ENCODE measurements around the gene UGT1A5. TPM values are rescaled to one million over a fixed set of nuclear protein-coding genes. Genes with fewer than 3 reads are reported as not detected.

UGT1A5 gene
- total RNA-seq, 1 experiment from 2014 or later, result not detected

DNA sequence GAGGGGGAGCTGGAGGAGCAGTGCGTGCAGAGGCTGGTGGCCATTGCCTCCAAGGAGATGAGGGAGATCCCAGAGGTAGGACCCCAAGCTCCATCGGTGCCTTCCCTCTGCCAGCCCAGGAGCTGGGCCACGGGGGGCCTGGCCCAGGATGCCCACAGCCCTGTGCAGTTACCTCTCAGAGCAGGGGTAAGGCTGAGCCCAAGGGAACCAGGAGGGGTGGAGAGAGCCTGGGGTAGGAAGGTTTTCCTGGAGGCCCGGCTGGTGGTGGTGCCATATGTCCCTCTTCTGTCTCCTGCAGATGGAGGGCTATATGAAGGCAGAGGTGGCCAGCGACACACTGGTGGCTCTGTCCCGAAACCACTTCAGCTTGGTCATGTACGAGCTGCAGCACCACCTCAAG, 76.8 kb downstream of the UGT1A5 start (continued):
- TF ChIP-seq POLR2AphosphoS5 (IDR thresholded peaks at IDR 0.05; ENCODE audit: low read depth, low read length) (no peak), ATF3 (IDR thresholded peaks at IDR 0.05) (no peak)

GRCh38 chr2:233791151-233791882, 78.6 kb downstream of the UGT1A5 start:
- no peak for TF ChIP-seq EGR1 (IDR thresholded peaks at IDR 0.05; ENCODE audit: low read depth)
- TF ChIP-seq EZH2phosphoT487 (IDR thresholded peaks at IDR 0.05; ENCODE audit: borderline replicate concordance), result no peak
- TF ChIP-seq MAX (IDR thresholded peaks at IDR 0.05), result no peak
- Histone ChIP-seq H3K27ac (ENCODE audit: low read depth, low read length) (no peak overlapping the region), H3K4me1 (ENCODE audit: control insufficient read depth in 1 of 2, insufficient read depth in 2 of 2, low read length in 2 of 2) (no peaks in the 10 kb centered on the region), H3K4me2 (ENCODE audit: low read length) (no peak overlapping the region), H3K9me3 (ENCODE audit: control insufficient read depth in 1 of 2, insufficient read depth in 1 of 2, low read depth in 1 of 2, low read length in 2 of 2) (no peaks in the 10 kb centered on the region), H3K79me2 (ENCODE audit: insufficient read depth, low read length) (no peaks in the 10 kb centered on the region), H3K9ac (ENCODE audit: low read length) (no peak overlapping the region), H4K20me1 (ENCODE audit: insufficient read depth) (no peaks in the 10 kb centered on the region), H3K36me3 (ENCODE audit: control insufficient read depth in 1 of 2, insufficient read depth in 2 of 2, low read length in 2 of 2) (no peaks in the 10 kb centered on the region), H2AFZ (ENCODE audit: low read depth, low read length, poor library complexity, severe bottlenecking) (no peak overlapping the region), H3K4me3 (replicated peaks in 1 of 2; ENCODE audit: low read depth in 1 of 2, low read length in 2 of 2) (no peak overlapping the region), H3K9me2 (ENCODE audit: insufficient read depth) (no peaks in the 10 kb centered on the region), H3K27me3 (ENCODE audit: insufficient read depth, low read length) (no peaks in the 10 kb centered on the region)
- ChIA-PET POLR2A (no interaction called here), RAD21 (ENCODE audit: low non-redundant PET in 1 of 2, low total read pairs in 2 of 2, uncharacterized antibody in 2 of 2, unreplicated experiment in 2 of 2) (no interaction called here), CTCF (no interaction called here)
- intact Hi-C loops (cut with micrococcal nuclease), result no loop called here
- DNase-seq (ENCODE audit: low read depth, low spot score), result no peak
- no peak for ATAC-seq
- BruUV-seq (replicated peaks), result no TSS peak

- no peaks in the 10 kb centered on the region for H3K27me3 ChIP-seq (ENCODE audit: insufficient read depth, low read length)
- RAD21 ChIA-PET (ENCODE audit: low non-redundant PET in 1 of 2, low total read pairs in 2 of 2, uncharacterized antibody in 2 of 2, unreplicated experiment in 2 of 2), result no interaction called here
- H2AFZ ChIP-seq (ENCODE audit: low read depth, low read length, poor library complexity, severe bottlenecking), result no peak overlapping the region
- DNase-seq (ENCODE audit: low read depth, low spot score), result no peak
- H3K4me3 ChIP-seq (replicated peaks in 1 of 2; ENCODE audit: low read depth in 1 of 2, low read length in 2 of 2), result no peak overlapping the region
- CTCF ChIA-PET, result no interaction called here
- no peaks in the 10 kb centered on the region for H4K20me1 ChIP-seq (ENCODE audit: insufficient read depth)
- no peak for ATAC-seq
- no peak overlapping the region for H3K4me2 ChIP-seq (ENCODE audit: low read length)
- H3K9me3 ChIP-seq (ENCODE audit: control insufficient read depth in 1 of 2, insufficient read depth in 1 of 2, low read depth in 1 of 2, low read length in 2 of 2), result no peaks in the 10 kb centered on the region
- H3K79me2 ChIP-seq (ENCODE audit: insufficient read depth, low read length), result no peaks in the 10 kb centered on the region
- no peaks in the 10 kb centered on the region for H3K4me1 ChIP-seq (ENCODE audit: control insufficient read depth in 1 of 2, insufficient read depth in 2 of 2, low read length in 2 of 2)
- no peak overlapping the region for H3K27ac ChIP-seq (ENCODE audit: low read depth, low read length)
- POLR2A ChIA-PET, result no interaction called here
- no peaks in the 10 kb centered on the region for H3K9me2 ChIP-seq (ENCODE audit: insufficient read depth)
- intact Hi-C loops (cut with micrococcal nuclease), result no loop called here
- no TSS peak for BruUV-seq (replicated peaks)
- no peaks in the 10 kb centered on the region for H3K36me3 ChIP-seq (ENCODE audit: control insufficient read depth in 1 of 2, insufficient read depth in 2 of 2, low read length in 2 of 2)
- TF ChIP-seq SP1 (IDR thresholded peaks at IDR 0.05; ENCODE audit: low read depth), result no peak
- H3K9ac ChIP-seq (ENCODE audit: low read length), result no peak overlapping the region
Measured at GRCh38 chr2:233791883-233792329, 79.2 kb downstream of the UGT1A5 start.

Data from HCT116 (cell line).